HepG2 (cell line): Measurements from ENCODE around the gene ATOH8. TPM values are rescaled to one million over a fixed set of nuclear protein-coding genes. Genes with fewer than 3 reads are reported as not detected.

Experiments
- ATAC-seq: fragments of 200-7000 bp; cut with Tn5 transposase; 3 replicates; pipeline ENCODE4 v1.9.1; 2020; ENCODE audit warnings: mild to moderate bottlenecking, moderate library complexity
- BruUV-seq: library from RNA; stranded (reverse); fragments of 400-500 nt; replicated peaks from 2 replicates; lab custom pipeline; 2021; lab: Mats Ljungman, UMichigan
- CTCF ChIA-PET: fragments of 300-600 bp; formaldehyde crosslinking; extraction: SDS; loops from one replicate; lab custom pipeline; 2021; ENCODE audit warnings: low total read pairs, inconsistent platforms, low intra/inter-chr PET ratio; lab: Yijun Ruan, JAX
- POLR2A ChIA-PET: fragments of 350-600 bp; sonication (Branson Sonifier 250); formaldehyde crosslinking; loops from one replicate; lab custom pipeline; 2020; ENCODE audit warnings: antibody characterized with exemption, inconsistent platforms; lab: Yijun Ruan, JAX
- DNase-seq: peaks from one replicate; pipeline ENCODE4 v3.0.0-alpha.2; 2015; ENCODE audit warnings: low spot score
- FAIRE-seq: peaks from 3 replicates; lab custom pipeline; 2011; peaks lifted over from hg19 to GRCh38; lab: Jason Lieb, UNC
- H2AFZ ChIP-seq: one replicate; pipeline ENCODE4 v1.6.1; 2011; ENCODE audit warnings: low read length, inconsistent platforms
- H3K27ac ChIP-seq: fragments of 300-600 bp; 3 replicates; pipeline ENCODE4 v1.8.0; 2011; ENCODE audit warnings: mixed run types, mild to moderate bottlenecking, mixed read lengths, low read length, inconsistent platforms; ENCODE audit not compliant: insufficient read depth; ENCODE audit errors: extremely low read length
- H3K27me3 ChIP-seq, 2 experiments: fragments of 200-600 bp in 1 of 2; 2 replicates in 1 of 2; 3 replicates in 1 of 2; pipeline versions ENCODE4 v1.6.0 to v1.8.0; 2011; ENCODE audit warnings: low read length in 2 of 2, mild to moderate bottlenecking in 2 of 2, moderate library complexity in 2 of 2, inconsistent platforms in 1 of 2; ENCODE audit not compliant: insufficient read depth in 2 of 2, control insufficient read depth in 1 of 2
- H3K36me3 ChIP-seq, 2 experiments: fragments of 200-600 bp in 1 of 2; replicated peaks in 1 of 2; 2 replicates in 1 of 2; 3 replicates in 1 of 2; pipeline versions ENCODE4 v1.5.1 to v1.8.0; 2011; ENCODE audit warnings: low read length in 2 of 2, inconsistent platforms in 1 of 2; ENCODE audit not compliant: insufficient read depth in 2 of 2, control insufficient read depth in 1 of 2
- H3K4me1 ChIP-seq: 2 replicates; pipeline ENCODE4 v1.5.1; 2012; ENCODE audit warnings: low read length, inconsistent platforms; ENCODE audit not compliant: insufficient read depth
- H3K4me2 ChIP-seq: 2 replicates; pipeline ENCODE4 v1.6.0; 2011; ENCODE audit warnings: low read depth, low read length, inconsistent platforms
- H3K4me3 ChIP-seq, 3 experiments: fragments of 200-600 bp in 1 of 3; sonication (generic), shearing (Covaris generic) in 1 of 3; replicated peaks in 1 of 3; 2 replicates each; pipeline ENCODE4 v1.5.1; 2011 to 2016; ENCODE audit warnings: low read length in 3 of 3, inconsistent platforms in 2 of 3, low read depth in 2 of 3, mild to moderate bottlenecking in 2 of 3, control low read depth in 1 of 3, mixed read lengths in 1 of 3; ENCODE audit not compliant: insufficient read depth in 1 of 3
- H3K79me2 ChIP-seq: one replicate; pipeline ENCODE4 v1.6.1; 2011; ENCODE audit warnings: low read length, inconsistent platforms; ENCODE audit not compliant: insufficient read depth
- H3K9ac ChIP-seq: 2 replicates; pipeline ENCODE4 v1.6.0; 2011; ENCODE audit warnings: mild to moderate bottlenecking, low read depth, low read length, inconsistent platforms; ENCODE audit not compliant: insufficient read depth
- H3K9me3 ChIP-seq: 2 replicates; pipeline ENCODE4 v1.5.1; 2012; ENCODE audit warnings: mild to moderate bottlenecking, low read length
- H4K20me1 ChIP-seq: 2 replicates; pipeline ENCODE4 v1.6.0; 2011; ENCODE audit warnings: inconsistent platforms, mild to moderate bottlenecking, low read length, moderate library complexity; ENCODE audit not compliant: insufficient read depth
- ATRX ChIP-seq: sonication (generic); formaldehyde crosslinking; IDR thresholded peaks from 2 replicates; pipeline ENCODE4 v1.4.0; 2020; ENCODE audit warnings: missing genetic modification reagents, borderline replicate concordance
- DNMT1 ChIP-seq: sonication (generic); formaldehyde crosslinking; IDR thresholded peaks from 2 replicates; pipeline ENCODE4 v1.5.1; 2020; ENCODE audit warnings: mild to moderate bottlenecking, missing genetic modification reagents
- KMT2B ChIP-seq: IDR thresholded peaks from 2 replicates; pipeline ENCODE4 v1.6.1; 2016; ENCODE audit warnings: missing genetic modification reagents, missing compliant biosample characterization
- MATR3 ChIP-seq: sonication (generic); formaldehyde crosslinking; IDR thresholded peaks from 2 replicates; pipeline ENCODE4 v1.4.0; 2020; ENCODE audit warnings: missing genetic modification reagents
- MXD4 ChIP-seq: IDR thresholded peaks from 2 replicates; pipeline ENCODE4 v1.6.1; 2016; ENCODE audit warnings: mild to moderate bottlenecking, missing biosample characterization, missing genetic modification reagents
- ZBTB33 ChIP-seq: sonication (generic); formaldehyde crosslinking; IDR thresholded peaks from 2 replicates; pipeline ENCODE4 v1.4.0; 2020; ENCODE audit warnings: missing genetic modification reagents
- ZHX1 ChIP-seq: sonication (generic); formaldehyde crosslinking; IDR thresholded peaks from 2 replicates; pipeline ENCODE4 v1.8.1; 2022; ENCODE audit warnings: low read depth, mild to moderate bottlenecking, missing genetic modification reagents
- ZNF24 ChIP-seq: fragments of 450-650 bp; IDR thresholded peaks from 2 replicates; pipeline ENCODE4 v1.6.1; 2017; ENCODE audit warnings: antibody characterized with exemption, mild to moderate bottlenecking
- ZNF296 ChIP-seq: sonication (generic); formaldehyde crosslinking; conservative IDR thresholded peaks from 2 replicates; pipeline ENCODE4 v1.5.0; 2020; ENCODE audit warnings: mild to moderate bottlenecking, missing genetic modification reagents
- ZNF331 ChIP-seq: sonication (generic); formaldehyde crosslinking; IDR thresholded peaks from 2 replicates; pipeline ENCODE4 v1.4.0; 2020; ENCODE audit warnings: missing genetic modification reagents
- ZNF496 ChIP-seq: sonication (generic); formaldehyde crosslinking; IDR thresholded peaks from 2 replicates; pipeline ENCODE4 v1.8.1; 2023; ENCODE audit warnings: mild to moderate bottlenecking, moderate library complexity, missing genetic modification reagents; ENCODE audit not compliant: insufficient replicate concordance
- ZNF674 ChIP-seq: sonication (generic); formaldehyde crosslinking; IDR thresholded peaks from 2 replicates; pipeline ENCODE4 v1.5.0; 2020; ENCODE audit warnings: low read depth, mild to moderate bottlenecking, missing genetic modification reagents
- WGBS: methylation state at CpG from one replicate; pipeline ENCODE4 v1.1.6; 2017; ENCODE audit warnings: low lambda C conversion rate; 5-methylcytosine and 5-hydroxymethylcytosine counted together
- in situ Hi-C: cut with HindIII; loops from 2 replicates; pipeline ENCODE4 v1.10.0; 2017; ENCODE audit warnings: low pct_unique_long_range_greater_than_20kb; ENCODE audit not compliant: extremely low pct_ligation_motif_present
- intact Hi-C: fragments of 100-400 bp; cut with micrococcal nuclease; formaldehyde crosslinking; loops from one replicate; pipeline ENCODE4 v1.10.0; 2022; ENCODE audit not compliant: unreplicated experiment
- polyA plus RNA-seq, 8 experiments: library from polyadenylated mRNA; depleted of rRNA in 3 of 8; stranded (reverse) in 7 of 8; unstranded in 1 of 8; fragments of >200 nt; fragmentation: Illumina TruSeq in 4 of 8; extraction: Trizol in 4 of 8; gene quantifications; 2 replicates each; pipeline versions ENCODE4 v1.2.1 to v1.2.3, GENCODE V29; 2011 to 2016; ENCODE audit warnings: low read depth in 4 of 8, missing spikeins in 1 of 8, mixed read lengths in 1 of 8; ENCODE audit not compliant: insufficient read depth in 1 of 8
- total RNA-seq, 5 experiments: library from RNA; depleted of rRNA; stranded (reverse); fragments of >200 nt; fragmentation: Illumina TruSeq; extraction: Trizol; gene quantifications; 2 replicates each; pipeline ENCODE4 v1.2.3, GENCODE V29; 2016; ENCODE audit warnings: low read depth in 1 of 5
- TF ChIP-seq, protein P1 (sequence below): IDR thresholded peaks from 2 replicates; pipeline ENCODE4 v1.6.1; 2012; ENCODE audit warnings: low read length, improper control_type of control experiment
- TF ChIP-seq, protein P2 (sequence below): sonication (generic); formaldehyde crosslinking; IDR thresholded peaks from 2 replicates; pipeline ENCODE4 v1.9.0; 2021; ENCODE audit warnings: missing genetic modification reagents, mild to moderate bottlenecking, borderline replicate concordance

The ATOH8 gene
- total and polyA plus RNA-seq, 2 of the 13 experiments (the other 11 are each of a cell fraction or from before 2014, with no cell fraction given) = 0.13 to 0.61 TPM

GRCh38 chr2:85774126-85774978, 20.6 kb downstream of the ATOH8 start:
- no peaks in the 10 kb centered on the region for H3K79me2 ChIP-seq
- H3K4me1 ChIP-seq = peaks cover 66% of the 10 kb centered on the region
- H2AFZ ChIP-seq = no peak overlapping the region
- H3K27me3 ChIP-seq = no peaks in the 10 kb centered on the region
- no peaks in the 10 kb centered on the region for H4K20me1 ChIP-seq
- no peak overlapping the region for H3K4me2 ChIP-seq
- CTCF ChIA-PET = no interaction called here
- in situ Hi-C loops (no loop called here), intact Hi-C loops (no loop called here)
- no peak overlapping the region for H3K4me3 ChIP-seq
- 82% methylated on average over 9 of the region's 9 CpGs for whole genome bisulfite sequencing
- no peak for FAIRE-seq
- no peaks in the 10 kb centered on the region for H3K9me3 ChIP-seq
- ATAC-seq = no peak
- no peak overlapping the region for H3K27ac ChIP-seq
- POLR2A ChIA-PET = no interaction called here
- no peaks in the 10 kb centered on the region for H3K36me3 ChIP-seq
- no peak for DNase-seq
- BruUV-seq = no TSS peak
- H3K9ac ChIP-seq = no peak overlapping the region
- no peak for TF ChIP-seq MXD4
- TF ChIP-seq ATRX = no peak
- no peak for TF ChIP-seq ZNF331 (CRISPR knock-in tag)
- no peak for TF ChIP-seq DNMT1 (CRISPR knock-in tag)
- TF ChIP-seq, protein P1, sequence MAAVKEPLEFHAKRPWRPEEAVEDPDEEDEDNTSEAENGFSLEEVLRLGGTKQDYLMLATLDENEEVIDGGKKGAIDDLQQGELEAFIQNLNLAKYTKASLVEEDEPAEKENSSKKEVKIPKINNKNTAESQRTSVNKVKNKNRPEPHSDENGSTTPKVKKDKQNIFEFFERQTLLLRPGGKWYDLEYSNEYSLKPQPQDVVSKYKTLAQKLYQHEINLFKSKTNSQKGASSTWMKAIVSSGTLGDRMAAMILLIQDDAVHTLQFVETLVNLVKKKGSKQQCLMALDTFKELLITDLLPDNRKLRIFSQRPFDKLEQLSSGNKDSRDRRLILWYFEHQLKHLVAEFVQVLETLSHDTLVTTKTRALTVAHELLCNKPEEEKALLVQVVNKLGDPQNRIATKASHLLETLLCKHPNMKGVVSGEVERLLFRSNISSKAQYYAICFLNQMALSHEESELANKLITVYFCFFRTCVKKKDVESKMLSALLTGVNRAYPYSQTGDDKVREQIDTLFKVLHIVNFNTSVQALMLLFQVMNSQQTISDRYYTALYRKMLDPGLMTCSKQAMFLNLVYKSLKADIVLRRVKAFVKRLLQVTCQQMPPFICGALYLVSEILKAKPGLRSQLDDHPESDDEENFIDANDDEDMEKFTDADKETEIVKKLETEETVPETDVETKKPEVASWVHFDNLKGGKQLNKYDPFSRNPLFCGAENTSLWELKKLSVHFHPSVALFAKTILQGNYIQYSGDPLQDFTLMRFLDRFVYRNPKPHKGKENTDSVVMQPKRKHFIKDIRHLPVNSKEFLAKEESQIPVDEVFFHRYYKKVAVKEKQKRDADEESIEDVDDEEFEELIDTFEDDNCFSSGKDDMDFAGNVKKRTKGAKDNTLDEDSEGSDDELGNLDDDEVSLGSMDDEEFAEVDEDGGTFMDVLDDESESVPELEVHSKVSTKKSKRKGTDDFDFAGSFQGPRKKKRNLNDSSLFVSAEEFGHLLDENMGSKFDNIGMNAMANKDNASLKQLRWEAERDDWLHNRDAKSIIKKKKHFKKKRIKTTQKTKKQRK = no peak
- TF ChIP-seq ZNF296 = no peak
- TF ChIP-seq MATR3 = no peak
- no peak for TF ChIP-seq ZHX1
- no peak for TF ChIP-seq KMT2B (CRISPR knock-in tag)
- TF ChIP-seq, protein P2, sequence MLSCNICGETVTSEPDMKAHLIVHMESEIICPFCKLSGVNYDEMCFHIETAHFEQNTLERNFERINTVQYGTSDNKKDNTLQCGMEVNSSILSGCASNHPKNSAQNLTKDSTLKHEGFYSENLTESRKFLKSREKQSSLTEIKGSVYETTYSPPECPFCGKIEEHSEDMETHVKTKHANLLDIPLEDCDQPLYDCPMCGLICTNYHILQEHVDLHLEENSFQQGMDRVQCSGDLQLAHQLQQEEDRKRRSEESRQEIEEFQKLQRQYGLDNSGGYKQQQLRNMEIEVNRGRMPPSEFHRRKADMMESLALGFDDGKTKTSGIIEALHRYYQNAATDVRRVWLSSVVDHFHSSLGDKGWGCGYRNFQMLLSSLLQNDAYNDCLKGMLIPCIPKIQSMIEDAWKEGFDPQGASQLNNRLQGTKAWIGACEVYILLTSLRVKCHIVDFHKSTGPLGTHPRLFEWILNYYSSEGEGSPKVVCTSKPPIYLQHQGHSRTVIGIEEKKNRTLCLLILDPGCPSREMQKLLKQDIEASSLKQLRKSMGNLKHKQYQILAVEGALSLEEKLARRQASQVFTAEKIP (CRISPR knock-in tag) = no peak
- TF ChIP-seq ZBTB33 = no peak
- no peak for TF ChIP-seq ZNF24
- no peak for TF ChIP-seq ZNF674 (CRISPR knock-in tag)
- TF ChIP-seq ZNF496 (CRISPR knock-in tag) = no peak
